C4-2B (cell line): ENCODE results near the gene CSMD2.

Experiments
- ZFX ChIP-seq: fragments of 450-650 bp; IDR thresholded peaks from 2 replicates; pipeline ENCODE4 v1.6.1; 2017
- TF ChIP-seq, protein P1 (sequence below): fragments of 450-650 bp; conservative IDR thresholded peaks from 2 replicates; pipeline ENCODE4 v1.5.1; 2017; ENCODE audit warnings: mild to moderate bottlenecking

DNA sequence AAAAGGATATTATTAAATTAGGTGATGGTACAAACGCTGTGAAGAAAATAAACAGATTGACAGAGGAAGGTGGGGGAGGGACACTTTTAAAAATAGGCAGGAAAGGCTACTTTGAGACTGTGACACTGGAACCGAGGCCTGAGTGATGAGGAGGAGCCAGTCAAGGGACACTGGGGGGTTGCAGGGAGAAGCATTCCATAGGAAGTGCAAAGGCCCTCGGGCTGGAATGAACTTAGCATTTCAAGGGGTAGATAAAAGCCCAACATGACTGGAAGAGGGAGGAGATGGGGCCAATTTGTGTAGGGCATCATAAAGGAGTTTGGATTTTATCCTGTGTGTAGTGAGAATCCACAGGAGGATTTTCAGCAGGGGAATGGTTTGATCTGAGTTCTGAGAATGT lies 27.6 kb upstream of the CSMD2 start:
- TF ChIP-seq, protein P1, sequence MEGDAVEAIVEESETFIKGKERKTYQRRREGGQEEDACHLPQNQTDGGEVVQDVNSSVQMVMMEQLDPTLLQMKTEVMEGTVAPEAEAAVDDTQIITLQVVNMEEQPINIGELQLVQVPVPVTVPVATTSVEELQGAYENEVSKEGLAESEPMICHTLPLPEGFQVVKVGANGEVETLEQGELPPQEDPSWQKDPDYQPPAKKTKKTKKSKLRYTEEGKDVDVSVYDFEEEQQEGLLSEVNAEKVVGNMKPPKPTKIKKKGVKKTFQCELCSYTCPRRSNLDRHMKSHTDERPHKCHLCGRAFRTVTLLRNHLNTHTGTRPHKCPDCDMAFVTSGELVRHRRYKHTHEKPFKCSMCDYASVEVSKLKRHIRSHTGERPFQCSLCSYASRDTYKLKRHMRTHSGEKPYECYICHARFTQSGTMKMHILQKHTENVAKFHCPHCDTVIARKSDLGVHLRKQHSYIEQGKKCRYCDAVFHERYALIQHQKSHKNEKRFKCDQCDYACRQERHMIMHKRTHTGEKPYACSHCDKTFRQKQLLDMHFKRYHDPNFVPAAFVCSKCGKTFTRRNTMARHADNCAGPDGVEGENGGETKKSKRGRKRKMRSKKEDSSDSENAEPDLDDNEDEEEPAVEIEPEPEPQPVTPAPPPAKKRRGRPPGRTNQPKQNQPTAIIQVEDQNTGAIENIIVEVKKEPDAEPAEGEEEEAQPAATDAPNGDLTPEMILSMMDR, result no peak
- no peak for TF ChIP-seq ZFX
